Urinary bladder (tissue), 4 donors: ENCODE results near the gene RAB26. TPM values are rescaled to one million over a fixed set of nuclear protein-coding genes. Genes with fewer than 3 reads are reported as not detected.
A peak's percentile ranks its signal among the peaks of the same experiment; 100 is the strongest.
"Not testable (repeated sequence)": the region's sequence is repeated elsewhere in the genome, so short reads cannot be mapped to it uniquely, and the experiment has no call there.

Experiments
- DNase-seq: peaks from one replicate; pipeline ENCODE4 v3.0.0-alpha.2; 2015; ENCODE audit errors: extremely low spot score
- H3K27ac ChIP-seq: one replicate; pipeline ENCODE4 v1.5.1; 2013; ENCODE audit warnings: low read depth, mild to moderate bottlenecking, moderate library complexity
- H3K36me3 ChIP-seq: one replicate; pipeline ENCODE4 v1.6.1; 2013; ENCODE audit warnings: mild to moderate bottlenecking, moderate library complexity; ENCODE audit not compliant: insufficient read depth
- H3K4me1 ChIP-seq: one replicate; pipeline ENCODE4 v1.6.1; 2013; ENCODE audit warnings: mild to moderate bottlenecking, moderate library complexity; ENCODE audit not compliant: insufficient read depth
- H3K4me3 ChIP-seq: one replicate; pipeline ENCODE4 v1.5.1; 2013; ENCODE audit warnings: low read depth, low read length
- WGBS: extraction: QIAGEN DNeasy Blood & Tissue Kit; methylation state at CpG from one replicate; pipeline ENCODE4 v1.1.7; 2013; 5-methylcytosine and 5-hydroxymethylcytosine counted together
- polyA plus RNA-seq: library from polyadenylated mRNA; stranded (reverse); fragments of 200-250 nt; gene quantifications from one replicate; pipeline ENCODE4 v1.2.3, GENCODE V29; 2013
- total RNA-seq: library from RNA; depleted of rRNA; stranded (reverse); fragments of >200 nt; gene quantifications from one replicate; pipeline ENCODE4 v1.2.3, GENCODE V29; 2014
- donor health status: healthy with polysubstance abuse.
- donor health status: healthy.

The RAB26 gene
- total and polyA plus RNA-seq, 2 donors: 0.63 TPM

DNA sequence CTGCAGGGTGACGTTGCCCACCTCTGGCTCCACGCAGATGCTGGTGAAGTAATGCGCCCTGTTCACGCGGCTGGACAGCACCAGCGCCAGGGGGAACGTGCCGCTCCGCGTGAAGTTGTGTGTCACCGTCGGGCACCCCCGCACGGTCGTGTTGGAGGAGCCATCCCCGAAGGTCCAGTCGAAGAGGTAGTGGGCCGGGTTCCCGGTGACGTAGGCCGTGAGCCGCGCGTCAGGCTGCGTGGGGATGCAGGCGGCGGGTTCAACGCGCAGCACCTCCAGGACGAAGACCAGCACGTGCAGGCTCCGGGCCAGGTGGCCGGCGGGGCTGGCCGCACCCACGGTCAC is 37.4 kb upstream of the RAB26 start:
- DNase-seq, H3K4me1 ChIP-seq, H3K36me3 ChIP-seq, H3K27ac ChIP-seq, H3K4me3 ChIP-seq: not testable (repeated sequence)
- 95% methylated on average over 36 of the region's 36 CpGs for WGBS

DNA sequence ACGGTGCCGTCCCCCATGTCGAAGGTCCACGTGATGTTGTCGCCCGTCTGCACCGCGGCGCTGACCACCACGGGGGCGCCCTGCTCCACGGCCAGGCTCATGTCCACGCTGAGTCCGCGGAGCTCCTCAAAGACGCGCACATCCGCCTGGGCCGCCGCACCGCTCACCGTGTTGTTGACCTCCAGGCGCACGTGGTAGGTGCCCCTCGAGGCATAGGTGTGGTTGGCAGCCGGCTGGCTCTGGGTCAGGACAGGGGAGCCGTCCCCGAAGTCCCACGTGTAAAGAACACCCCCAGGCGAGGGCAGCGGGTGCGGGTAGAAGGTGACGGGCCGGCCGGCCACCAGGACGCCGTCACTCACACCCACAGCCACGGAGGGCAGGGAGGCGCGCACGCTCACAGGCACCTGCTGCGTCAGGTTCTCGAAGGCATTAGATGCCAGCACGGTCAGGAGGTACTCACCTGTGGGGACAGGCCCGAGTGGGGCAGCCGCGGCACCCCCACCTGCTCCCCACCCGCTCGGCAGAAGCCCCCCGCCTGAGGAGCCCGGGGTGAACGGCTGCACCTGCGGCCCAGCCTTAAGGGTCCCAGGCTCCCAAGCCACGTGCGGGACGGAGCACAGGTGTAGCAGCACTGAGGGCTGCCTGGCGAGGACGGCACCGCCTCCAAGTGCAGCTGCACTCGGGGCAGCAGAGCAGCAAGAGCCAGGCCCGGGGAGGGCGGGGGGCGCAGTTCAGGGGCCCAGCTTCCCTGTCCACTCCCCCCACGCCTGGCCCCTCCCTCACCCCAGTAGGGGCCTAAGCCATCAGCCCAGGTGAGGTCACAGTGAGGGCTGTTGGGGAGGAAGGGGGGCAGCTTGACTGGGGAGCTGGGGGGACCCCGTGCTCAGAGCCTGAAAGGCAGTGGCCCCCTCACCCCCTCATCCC is 36.8 kb upstream of the RAB26 start:
- not testable (repeated sequence) for H3K36me3 ChIP-seq

GRCh38 chr16:2112539-2113106 is 35.8 kb upstream of the RAB26 start:
- H3K27ac ChIP-seq, H3K4me3 ChIP-seq, DNase-seq, H3K36me3 ChIP-seq, H3K4me1 ChIP-seq: not testable (repeated sequence)
- WGBS: 81% methylated on average over 30 of the region's 30 CpGs

More for the DNA sequence above, 36.8 kb upstream of the RAB26 start:
- not testable (repeated sequence) for H3K4me1 ChIP-seq, H3K27ac ChIP-seq, DNase-seq, H3K4me3 ChIP-seq
- 93% methylated on average over 65 of the region's 65 CpGs for WGBS

DNA sequence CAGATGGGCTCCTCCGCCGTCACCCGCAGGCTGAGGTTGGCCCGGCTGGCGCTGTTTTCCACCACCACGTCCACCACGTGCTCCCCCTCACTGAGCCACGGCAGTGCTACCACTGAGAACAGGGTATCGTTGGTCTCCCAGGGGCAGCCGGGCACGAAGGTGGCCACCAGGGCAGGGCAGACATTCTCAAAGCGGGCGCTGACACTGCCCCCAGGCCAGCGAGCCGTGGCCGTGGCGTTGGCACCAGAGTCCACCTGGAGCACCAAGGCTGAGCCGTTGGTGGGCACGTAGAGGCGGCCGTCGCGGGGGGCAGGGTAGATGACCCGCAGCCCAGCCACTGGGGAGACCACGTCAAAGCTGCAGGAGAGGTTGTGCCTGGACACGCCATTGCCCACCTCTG is 34.2 kb upstream of the RAB26 start:
- H3K4me3 ChIP-seq, H3K4me1 ChIP-seq, DNase-seq, H3K36me3 ChIP-seq, H3K27ac ChIP-seq: not testable (repeated sequence)
- WGBS: 93% methylated on average over 26 of the region's 26 CpGs

DNA sequence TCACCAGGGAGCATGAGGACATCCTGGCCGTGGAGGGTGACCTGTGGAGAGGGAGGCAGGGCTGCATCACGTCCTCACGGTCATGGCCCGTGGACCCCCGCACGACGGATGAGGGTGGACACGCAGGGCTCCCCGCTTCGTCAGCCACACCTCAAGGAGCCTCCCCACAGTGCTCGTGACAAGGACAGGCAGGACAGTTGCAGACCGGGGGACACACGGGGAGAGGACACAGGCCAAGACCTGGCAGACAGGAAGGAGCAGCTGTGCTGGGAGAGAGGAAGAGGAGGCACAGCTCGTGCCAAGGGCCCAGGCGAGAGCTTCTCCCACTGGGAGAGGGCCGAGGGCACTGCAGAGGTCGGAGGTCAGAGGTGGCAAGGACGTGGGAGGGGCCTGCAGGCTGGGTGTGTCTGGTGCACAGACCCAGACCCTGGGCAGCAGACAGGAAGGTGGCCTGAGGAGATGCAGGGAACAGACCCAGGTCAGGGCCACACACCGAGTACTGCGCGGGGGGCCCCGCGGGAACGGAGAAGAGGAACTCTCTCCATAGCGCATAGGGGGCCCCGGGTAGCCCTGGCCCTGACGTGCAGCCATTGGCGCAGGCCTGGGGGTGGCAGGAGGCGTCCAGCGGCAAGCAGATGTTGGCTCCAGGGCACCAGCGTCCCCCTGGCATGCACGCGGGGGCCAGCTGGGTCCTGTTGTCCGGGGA is 33.4 kb upstream of the RAB26 start:
- DNase-seq, H3K27ac ChIP-seq, H3K36me3 ChIP-seq, H3K4me3 ChIP-seq, H3K4me1 ChIP-seq: not testable (repeated sequence)
- 87% methylated on average over 32 of the region's 34 CpGs for WGBS

DNA sequence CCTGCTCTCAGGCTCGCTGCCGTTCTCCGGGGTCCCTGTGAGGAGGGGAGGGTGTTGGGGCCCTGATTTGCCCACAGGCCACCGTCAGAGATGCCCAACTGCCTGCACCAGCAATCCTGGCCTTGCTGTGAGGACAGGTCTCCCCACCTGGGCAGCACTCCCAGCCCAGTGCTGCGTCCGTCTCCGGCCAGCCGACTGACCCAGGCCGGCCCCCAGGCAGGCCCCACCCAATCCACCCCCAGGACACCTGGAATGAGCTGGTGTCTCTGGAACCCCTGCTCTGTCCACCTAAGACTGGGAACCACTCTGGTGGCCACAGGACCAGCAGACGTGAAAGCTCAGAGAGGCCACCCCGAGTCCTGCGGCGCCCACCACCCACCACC is 32.8 kb upstream of the RAB26 start:
- Histone ChIP-seq H3K4me1 (no peaks in the 10 kb centered on the region), H3K36me3 (peaks cover 2% of the 10 kb centered on the region), H3K27ac (no peak overlapping the region), H3K4me3 (no peak overlapping the region)
- no peak for DNase-seq
- WGBS: 83% methylated on average over 13 of the region's 13 CpGs

DNA sequence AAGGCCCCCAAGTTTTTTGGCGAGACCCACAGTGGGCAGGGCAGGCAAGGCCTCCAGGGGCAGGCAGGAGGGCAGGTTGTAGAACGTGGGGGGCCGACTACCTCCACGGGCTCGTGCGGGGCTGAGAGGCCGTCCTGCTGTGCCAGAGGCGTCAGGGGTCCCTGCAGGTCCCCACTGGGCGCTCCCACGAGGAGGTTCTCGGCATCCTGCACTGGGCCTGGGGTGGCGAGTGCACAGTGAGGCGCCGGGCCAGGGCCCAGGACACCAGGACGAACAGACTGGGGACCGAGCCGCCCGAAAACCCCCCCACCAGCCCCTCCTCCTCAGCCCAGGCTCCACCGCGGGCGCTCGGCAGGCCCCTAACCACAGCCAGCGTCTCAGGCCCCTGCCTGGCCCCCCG is 32.0 kb upstream of the RAB26 start:
- not testable (repeated sequence) for H3K4me1 ChIP-seq, H3K27ac ChIP-seq, H3K36me3 ChIP-seq, DNase-seq, H3K4me3 ChIP-seq
- 85% methylated on average over 18 of the region's 24 CpGs for WGBS

- not testable (repeated sequence) for H3K36me3 ChIP-seq, H3K27ac ChIP-seq, H3K4me1 ChIP-seq, H3K4me3 ChIP-seq, DNase-seq
- WGBS: 89% methylated on average over 23 of the region's 25 CpGs
These were observed 31.1 kb upstream of the RAB26 start for GRCh38 chr16:2117341-2117740.

DNA sequence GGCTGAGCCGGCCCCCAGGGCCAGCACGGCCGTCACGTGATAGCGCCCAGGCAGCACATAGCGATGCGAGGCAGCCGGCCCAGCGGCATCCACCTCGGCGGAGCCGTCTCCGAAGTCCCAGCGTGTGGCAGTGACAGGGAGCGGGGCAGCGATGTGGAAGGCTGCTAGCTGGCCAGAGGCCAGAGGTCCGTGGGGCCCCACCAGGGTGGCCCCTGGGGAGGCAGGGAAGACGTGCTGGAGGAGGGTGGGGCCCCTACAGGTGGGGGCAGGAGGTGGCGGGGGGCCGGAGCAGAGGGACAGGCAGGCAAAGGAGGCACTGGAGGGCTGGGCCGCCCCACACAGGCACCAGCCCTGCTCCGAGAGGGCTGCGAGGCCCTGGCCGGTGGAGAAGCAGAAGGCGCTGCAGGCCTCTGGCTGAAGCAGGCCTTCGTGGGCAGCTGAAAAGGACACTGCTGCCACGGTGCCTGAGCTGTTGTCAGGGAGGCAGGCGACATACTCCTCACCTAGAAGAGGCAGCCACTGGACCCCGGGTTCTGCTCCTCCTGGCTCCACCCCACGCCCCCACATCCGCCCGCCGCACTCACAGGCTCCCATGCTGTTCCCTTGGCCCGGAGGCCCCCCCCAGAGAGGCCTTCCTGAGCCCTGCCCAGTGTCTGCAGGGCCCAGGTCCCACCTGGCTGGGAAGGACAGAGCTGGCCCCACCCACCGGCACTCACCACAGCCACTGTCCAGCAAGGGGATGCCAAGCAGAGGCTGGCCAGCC is 30.3 kb upstream of the RAB26 start:
- DNase-seq, H3K27ac ChIP-seq, H3K36me3 ChIP-seq, H3K4me3 ChIP-seq, H3K4me1 ChIP-seq: not testable (repeated sequence)
- 70% methylated on average over 29 of the region's 35 CpGs for WGBS

DNA sequence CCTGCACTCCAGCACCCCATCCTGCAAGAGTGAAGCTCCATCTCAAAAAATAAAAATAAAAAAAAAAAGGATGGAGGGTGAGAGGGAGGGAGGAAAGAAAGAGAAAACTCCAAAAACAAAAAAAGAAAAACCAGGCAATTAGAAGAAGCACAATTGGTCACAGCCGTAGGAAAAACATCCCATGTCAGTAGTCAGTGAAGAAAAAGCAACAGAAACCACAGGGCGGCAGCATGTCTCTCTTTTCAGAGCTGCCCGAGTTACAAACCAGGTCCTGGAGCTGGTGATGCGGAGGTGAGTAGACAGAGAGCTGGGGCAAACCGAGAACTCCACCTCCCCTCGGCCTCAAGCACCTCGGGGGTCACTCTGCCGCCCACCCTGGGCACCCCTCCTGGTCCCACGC is 27.1 kb upstream of the RAB26 start:
- not testable (repeated sequence) for DNase-seq, H3K36me3 ChIP-seq, H3K4me3 ChIP-seq, H3K4me1 ChIP-seq, H3K27ac ChIP-seq
- WGBS: 44% methylated on average over 9 of the region's 9 CpGs

DNA sequence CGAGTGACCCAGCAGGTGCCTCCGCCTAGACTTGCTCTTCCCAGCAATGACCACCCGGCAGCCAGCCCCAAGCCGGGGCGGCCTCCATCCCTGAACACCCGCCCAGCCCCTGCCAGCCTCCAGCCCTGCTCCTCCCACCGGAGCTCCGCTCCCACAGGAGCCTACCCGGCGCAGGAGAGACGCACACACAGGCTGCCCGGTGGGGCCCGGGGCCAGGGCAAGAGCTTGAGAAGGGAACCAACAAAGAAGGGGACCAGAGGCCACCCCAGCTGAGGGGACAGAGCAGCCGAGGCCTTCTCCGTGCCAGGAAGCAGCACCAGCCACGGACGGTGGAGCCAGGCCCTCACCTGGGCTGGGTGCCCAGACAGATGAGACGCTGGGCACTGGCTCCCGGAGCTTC is 26.6 kb upstream of the RAB26 start:
- no peak for DNase-seq
- no peaks in the 10 kb centered on the region for H3K36me3 ChIP-seq
- no peak overlapping the region for H3K27ac ChIP-seq
- H3K4me3 ChIP-seq: no peak overlapping the region
- 51% methylated on average over 19 of the region's 19 CpGs for WGBS
- H3K4me1 ChIP-seq: no peaks in the 10 kb centered on the region

- Histone ChIP-seq H3K4me3 (no peak overlapping the region), H3K36me3 (no peaks in the 10 kb centered on the region), H3K27ac (peak overlapping the region; percentile 56), H3K4me1 (no peaks in the 10 kb centered on the region)
- DNase-seq: no peak
- WGBS: 80% methylated on average over 17 of the region's 17 CpGs
These were observed 26.0 kb upstream of the RAB26 start for GRCh38 chr16:2122429-2122828.

GRCh38 chr16:2122934-2123683 is 25.3 kb upstream of the RAB26 start:
- DNase-seq, H3K4me3 ChIP-seq, H3K4me1 ChIP-seq, H3K36me3 ChIP-seq: not testable (repeated sequence)
- 46% methylated on average over 20 of the region's 26 CpGs for WGBS
- H3K27ac ChIP-seq: peak overlapping the region; percentile 59
